ENCODE data around the gene NLRX1.

- TF ChIP-seq POLR2AphosphoS5 (IDR thresholded peaks at IDR 0.05; ENCODE audit: low read depth, low read length) (no peak), REST (IDR thresholded peaks at IDR 0.05; ENCODE audit: insufficient read depth in 1 of 2, low read depth in 2 of 2, low read length in 2 of 2) (peak in 1 of 2 experiments; percentile 26; a peak in 1 of 4 replicates), SIN3A (IDR thresholded peaks at IDR 0.05; ENCODE audit: borderline replicate concordance, insufficient read depth, low read length) (no peak), TAF1 (IDR thresholded peaks at IDR 0.05; ENCODE audit: borderline replicate concordance, insufficient read depth, low read length) (no peak)
Observed at GRCh38 chr11:119130662-119131061, 37.9 kb upstream of the NLRX1 start.
